Ishikawa (cell line): ENCODE data around the gene HINT3.

Source experiments
- CREB1 ChIP-seq: IDR thresholded peaks from 2 replicates; pipeline ENCODE4 v1.6.1; 2012; ENCODE audit warnings: low read depth
- EP300 ChIP-seq: IDR thresholded peaks from 2 replicates; pipeline ENCODE4 v1.6.1; 2012; ENCODE audit warnings: borderline replicate concordance
- FOXM1 ChIP-seq: IDR thresholded peaks from 2 replicates; pipeline ENCODE4 v1.6.1; 2012; ENCODE audit warnings: low read depth, borderline replicate concordance
- NFIC ChIP-seq: IDR thresholded peaks from 2 replicates; pipeline ENCODE4 v1.6.1; 2012
- RAD21 ChIP-seq: IDR thresholded peaks from 2 replicates; pipeline ENCODE4 v1.6.1; 2012; ENCODE audit warnings: low read depth
- TAF1 ChIP-seq: IDR thresholded peaks from 2 replicates; pipeline ENCODE4 v1.6.1; 2012; ENCODE audit warnings: low read depth, mild to moderate bottlenecking
- TCF12 ChIP-seq: IDR thresholded peaks from 2 replicates; pipeline ENCODE4 v1.6.1; 2012; ENCODE audit warnings: low read depth
- TEAD4 ChIP-seq: IDR thresholded peaks from 2 replicates; pipeline ENCODE4 v1.6.1; 2012
- USF1 ChIP-seq: IDR thresholded peaks from 2 replicates; pipeline ENCODE4 v1.6.1; 2012
- YY1 ChIP-seq: IDR thresholded peaks from 2 replicates; pipeline ENCODE4 v1.6.1; 2012; ENCODE audit warnings: low read depth
- TF ChIP-seq, protein P1 (sequence below): IDR thresholded peaks from 2 replicates; pipeline ENCODE4 v1.6.1; 2012
- TF ChIP-seq, protein P2 (sequence below): IDR thresholded peaks from 2 replicates; pipeline ENCODE4 v1.6.1; 2012; ENCODE audit warnings: low read depth, mild to moderate bottlenecking

- TF ChIP-seq YY1 (no peak), TCF12 (no peak), RAD21 (no peak), USF1 (no peak), CREB1 (no peak), NFIC (no peak), TAF1 (no peak), EP300 (no peak), TEAD4 (no peak), FOXM1 (no peak)
- TF ChIP-seq, protein P1, sequence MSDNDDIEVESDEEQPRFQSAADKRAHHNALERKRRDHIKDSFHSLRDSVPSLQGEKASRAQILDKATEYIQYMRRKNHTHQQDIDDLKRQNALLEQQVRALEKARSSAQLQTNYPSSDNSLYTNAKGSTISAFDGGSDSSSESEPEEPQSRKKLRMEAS, result peak; percentile 25; the same call in 1 of the 2 replicates
- TF ChIP-seq, protein P2, sequence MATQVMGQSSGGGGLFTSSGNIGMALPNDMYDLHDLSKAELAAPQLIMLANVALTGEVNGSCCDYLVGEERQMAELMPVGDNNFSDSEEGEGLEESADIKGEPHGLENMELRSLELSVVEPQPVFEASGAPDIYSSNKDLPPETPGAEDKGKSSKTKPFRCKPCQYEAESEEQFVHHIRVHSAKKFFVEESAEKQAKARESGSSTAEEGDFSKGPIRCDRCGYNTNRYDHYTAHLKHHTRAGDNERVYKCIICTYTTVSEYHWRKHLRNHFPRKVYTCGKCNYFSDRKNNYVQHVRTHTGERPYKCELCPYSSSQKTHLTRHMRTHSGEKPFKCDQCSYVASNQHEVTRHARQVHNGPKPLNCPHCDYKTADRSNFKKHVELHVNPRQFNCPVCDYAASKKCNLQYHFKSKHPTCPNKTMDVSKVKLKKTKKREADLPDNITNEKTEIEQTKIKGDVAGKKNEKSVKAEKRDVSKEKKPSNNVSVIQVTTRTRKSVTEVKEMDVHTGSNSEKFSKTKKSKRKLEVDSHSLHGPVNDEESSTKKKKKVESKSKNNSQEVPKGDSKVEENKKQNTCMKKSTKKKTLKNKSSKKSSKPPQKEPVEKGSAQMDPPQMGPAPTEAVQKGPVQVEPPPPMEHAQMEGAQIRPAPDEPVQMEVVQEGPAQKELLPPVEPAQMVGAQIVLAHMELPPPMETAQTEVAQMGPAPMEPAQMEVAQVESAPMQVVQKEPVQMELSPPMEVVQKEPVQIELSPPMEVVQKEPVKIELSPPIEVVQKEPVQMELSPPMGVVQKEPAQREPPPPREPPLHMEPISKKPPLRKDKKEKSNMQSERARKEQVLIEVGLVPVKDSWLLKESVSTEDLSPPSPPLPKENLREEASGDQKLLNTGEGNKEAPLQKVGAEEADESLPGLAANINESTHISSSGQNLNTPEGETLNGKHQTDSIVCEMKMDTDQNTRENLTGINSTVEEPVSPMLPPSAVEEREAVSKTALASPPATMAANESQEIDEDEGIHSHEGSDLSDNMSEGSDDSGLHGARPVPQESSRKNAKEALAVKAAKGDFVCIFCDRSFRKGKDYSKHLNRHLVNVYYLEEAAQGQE, result no peak
Observed at GRCh38 chr6:125918681-125919566, 37.6 kb upstream of the HINT3 start.
